NCI-H1694 treated with DMSO at 0.1 percent for 48 hours (cell line): ENCODE measurements around the gene ECPAS.
"Not testable (repeated sequence)": the region's sequence is repeated elsewhere in the genome, so short reads cannot be mapped to it uniquely, and the experiment has no call there.

Experiments
- DNase-seq: peaks from one replicate; lab custom pipeline; 2025; lab: John Stamatoyannopoulos, UW

The ECPAS gene, protein sequence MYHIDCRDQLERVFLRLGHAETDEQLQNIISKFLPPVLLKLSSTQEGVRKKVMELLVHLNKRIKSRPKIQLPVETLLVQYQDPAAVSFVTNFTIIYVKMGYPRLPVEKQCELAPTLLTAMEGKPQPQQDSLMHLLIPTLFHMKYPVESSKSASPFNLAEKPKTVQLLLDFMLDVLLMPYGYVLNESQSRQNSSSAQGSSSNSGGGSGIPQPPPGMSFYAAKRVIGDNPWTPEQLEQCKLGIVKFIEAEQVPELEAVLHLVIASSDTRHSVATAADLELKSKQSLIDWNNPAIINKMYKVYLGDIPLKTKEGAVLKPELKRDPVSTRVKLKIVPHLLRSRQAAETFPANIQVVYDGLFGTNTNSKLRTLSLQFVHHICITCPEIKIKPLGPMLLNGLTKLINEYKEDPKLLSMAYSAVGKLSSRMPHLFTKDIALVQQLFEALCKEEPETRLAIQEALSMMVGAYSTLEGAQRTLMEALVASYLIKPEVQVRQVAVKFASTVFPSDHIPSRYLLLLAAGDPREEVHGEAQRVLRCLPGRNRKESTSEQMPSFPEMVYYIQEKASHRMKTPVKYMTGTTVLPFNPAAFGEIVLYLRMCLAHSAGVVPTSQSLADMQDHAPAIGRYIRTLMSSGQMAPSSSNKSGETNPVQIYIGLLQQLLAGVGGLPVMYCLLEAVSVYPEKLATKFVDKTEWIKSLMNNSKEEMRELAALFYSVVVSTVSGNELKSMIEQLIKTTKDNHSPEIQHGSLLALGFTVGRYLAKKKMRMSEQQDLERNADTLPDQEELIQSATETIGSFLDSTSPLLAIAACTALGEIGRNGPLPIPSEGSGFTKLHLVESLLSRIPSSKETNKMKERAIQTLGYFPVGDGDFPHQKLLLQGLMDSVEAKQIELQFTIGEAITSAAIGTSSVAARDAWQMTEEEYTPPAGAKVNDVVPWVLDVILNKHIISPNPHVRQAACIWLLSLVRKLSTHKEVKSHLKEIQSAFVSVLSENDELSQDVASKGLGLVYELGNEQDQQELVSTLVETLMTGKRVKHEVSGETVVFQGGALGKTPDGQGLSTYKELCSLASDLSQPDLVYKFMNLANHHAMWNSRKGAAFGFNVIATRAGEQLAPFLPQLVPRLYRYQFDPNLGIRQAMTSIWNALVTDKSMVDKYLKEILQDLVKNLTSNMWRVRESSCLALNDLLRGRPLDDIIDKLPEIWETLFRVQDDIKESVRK (N-terminal part only)

DNA sequence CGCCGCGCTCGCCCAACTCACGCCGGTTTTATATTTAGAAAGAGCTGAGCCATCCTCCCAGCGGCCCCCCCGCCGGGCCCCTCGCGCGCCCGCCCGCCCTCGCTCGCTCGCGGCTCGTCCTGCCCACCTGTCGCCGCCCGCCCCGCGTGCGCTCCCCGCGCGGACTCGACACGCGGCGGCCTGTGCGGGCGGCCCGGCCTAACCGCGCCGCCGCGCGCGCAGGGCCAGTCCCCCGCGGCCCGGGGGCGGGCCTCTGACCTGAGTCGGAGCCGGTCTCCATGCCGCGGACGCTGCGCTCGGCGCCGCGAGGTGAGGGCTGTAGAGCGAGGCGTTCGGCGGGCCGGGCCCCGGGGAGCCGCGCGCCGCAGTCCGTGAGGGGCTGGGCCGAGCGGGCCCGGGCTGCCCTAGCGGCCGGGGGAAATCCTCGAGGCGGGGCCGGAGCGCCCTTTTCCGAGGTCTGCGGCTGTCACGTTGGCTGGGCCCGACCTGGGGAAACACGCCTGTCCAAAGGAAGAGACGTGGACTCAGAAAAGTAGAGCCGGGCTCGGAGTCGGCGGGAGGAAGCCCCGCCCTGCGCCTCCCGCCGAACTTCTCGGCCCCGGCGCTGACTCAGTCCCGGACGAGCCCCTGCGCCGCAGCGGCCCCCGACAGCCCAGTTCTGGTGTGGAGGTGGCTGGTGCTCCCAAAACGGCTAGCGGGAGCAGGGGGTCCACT is at the start of gene ECPAS:
TSS of gene ECPAS (minus strand) at position 526 of the 714 bp plus-strand sequence. CDS start 11,465 bp downstream, outside the sequence.
- DNase-seq, result peak; percentile 50

DNA sequence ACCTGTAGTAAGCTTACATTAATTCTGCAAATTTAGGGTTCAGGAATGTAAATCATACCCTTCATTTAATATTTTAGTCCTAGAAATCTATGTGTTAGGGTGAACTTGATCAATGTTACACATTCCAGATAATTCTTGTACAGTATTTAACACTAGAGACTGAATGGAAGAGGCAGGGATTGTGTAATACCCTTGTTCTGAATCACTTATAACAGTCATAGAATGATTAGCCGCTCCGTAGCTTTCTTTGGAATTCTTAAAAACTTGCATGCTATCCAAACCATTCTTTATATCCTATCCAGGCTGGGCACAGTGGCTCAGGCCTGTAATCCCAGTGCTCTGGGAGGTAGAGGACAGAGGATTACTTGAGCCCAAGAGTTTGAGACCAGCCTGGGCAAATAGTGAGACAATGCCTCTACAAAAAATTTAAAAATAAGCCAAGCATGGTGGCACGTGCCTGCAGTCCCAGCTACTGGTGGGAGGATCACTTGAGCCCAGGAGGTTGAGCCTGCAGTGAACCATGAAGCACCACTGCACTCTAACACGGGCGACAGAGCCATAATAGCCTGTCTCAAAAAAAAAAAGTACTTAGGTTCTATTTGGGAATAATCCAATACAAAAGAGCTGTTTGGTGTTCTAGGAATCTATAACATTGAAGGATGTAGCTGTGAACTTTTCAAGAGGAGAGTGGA is 49.1 kb upstream of the ECPAS start:
- no peak for DNase-seq

GRCh38 chr9:111531716-111532115 is 47.5 kb upstream of the ECPAS start:
- DNase-seq, result no peak

DNA sequence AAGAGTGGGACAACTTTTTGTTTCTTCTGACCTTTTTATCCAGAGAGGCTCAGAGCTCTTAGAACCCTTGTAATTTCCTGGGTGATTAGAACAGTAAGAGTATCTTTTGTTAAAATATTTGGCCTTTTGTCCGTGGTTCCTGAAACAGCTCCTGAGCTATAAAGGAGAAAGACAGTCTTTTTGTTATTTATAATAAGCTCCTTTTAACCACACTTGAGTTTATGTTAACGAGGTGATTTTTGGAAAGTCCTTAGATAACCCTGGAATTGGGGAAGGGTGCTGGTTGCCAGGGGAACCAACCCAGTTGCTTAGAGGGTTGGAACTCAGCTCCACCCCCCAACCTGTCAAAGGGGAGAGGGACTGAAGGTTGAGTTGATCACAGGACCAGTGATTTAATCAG is 45.6 kb upstream of the ECPAS start:
- DNase-seq, result no peak

DNA sequence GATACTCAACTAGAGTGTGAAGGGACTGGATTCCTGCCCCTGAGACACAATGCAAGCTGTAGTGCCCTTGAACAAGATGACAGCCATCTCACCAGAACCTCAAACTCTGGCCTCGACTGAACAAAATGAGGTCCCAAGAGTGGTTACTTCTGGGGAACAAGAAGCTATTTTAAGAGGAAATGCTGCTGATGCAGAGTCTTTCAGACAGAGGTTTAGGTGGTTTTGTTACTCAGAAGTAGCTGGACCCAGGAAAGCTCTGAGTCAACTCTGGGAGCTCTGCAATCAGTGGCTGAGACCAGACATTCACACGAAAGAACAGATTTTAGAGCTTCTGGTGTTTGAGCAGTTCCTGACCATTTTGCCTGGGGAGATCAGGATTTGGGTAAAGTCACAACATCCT is 43.2 kb upstream of the ECPAS start:
- no peak for DNase-seq

GRCh38 chr9:111525056-111525977 is 41.1 kb upstream of the ECPAS start, which contains the start of gene ZNF483:
ZNF483 (plus strand) TSS chr9:111525179; CDS start chr9:111527396, 2,217 bp downstream.
- DNase-seq, result peak; percentile 24

DNA sequence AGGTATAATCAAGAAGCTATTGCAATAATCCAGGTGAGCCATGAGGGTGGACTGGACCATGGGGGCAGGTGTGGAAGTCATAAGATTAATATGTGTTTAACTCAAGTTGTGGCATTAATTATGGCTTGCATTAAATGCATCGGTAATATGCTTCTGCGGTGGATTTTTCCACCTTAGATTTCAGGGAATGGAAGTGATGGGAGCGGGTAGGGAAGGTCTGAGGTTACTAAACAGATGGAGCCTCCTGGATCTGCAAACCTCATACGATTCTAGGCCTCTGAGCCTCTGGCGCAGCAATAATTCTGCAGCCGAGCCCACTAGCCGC is 40.5 kb upstream of the ECPAS start:
- no peak for DNase-seq

DNA sequence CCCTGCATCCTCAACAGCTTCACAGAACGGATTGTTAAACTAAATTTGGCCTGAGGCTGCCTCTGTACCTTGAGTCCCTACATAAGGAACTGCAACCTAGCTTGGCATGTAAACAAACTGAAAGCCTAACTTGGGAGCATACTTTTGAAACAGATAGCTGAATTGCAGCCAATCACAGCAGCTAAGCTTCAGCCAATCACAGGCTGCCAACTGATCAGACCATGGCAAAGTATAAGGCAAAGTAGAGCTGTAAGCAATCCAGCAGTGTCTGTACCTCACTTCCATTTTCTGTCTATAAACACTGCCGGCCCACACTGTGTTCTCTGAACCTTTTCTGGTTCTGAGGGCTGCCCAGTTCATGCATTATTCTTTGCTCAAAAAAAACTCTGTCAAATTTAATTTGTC is 31.9 kb upstream of the ECPAS start:
- no peak for DNase-seq

- DNase-seq, result no peak
Observed at GRCh38 chr9:111514967-111515366, 30.8 kb upstream of the ECPAS start.

DNA sequence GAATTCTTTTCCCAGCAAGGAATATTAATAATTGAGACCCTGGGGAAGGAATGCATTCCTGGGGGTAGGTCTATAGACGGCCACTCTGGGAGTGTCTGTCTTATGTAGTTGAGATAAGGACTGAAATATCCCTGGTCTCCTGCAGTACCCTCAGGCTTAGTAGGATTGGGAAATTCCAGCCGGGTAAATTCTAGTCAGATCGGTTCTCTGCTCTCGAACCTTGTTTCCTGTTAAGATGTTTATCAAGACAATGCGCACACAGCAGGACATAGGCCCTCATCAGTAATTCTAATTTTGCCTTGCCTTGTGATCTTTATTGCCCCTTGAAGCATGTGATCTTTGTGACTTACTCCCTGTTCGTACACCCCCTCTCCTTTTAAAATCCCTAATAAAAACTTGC is 27.4 kb upstream of the ECPAS start:
- not testable (repeated sequence) for DNase-seq

DNA sequence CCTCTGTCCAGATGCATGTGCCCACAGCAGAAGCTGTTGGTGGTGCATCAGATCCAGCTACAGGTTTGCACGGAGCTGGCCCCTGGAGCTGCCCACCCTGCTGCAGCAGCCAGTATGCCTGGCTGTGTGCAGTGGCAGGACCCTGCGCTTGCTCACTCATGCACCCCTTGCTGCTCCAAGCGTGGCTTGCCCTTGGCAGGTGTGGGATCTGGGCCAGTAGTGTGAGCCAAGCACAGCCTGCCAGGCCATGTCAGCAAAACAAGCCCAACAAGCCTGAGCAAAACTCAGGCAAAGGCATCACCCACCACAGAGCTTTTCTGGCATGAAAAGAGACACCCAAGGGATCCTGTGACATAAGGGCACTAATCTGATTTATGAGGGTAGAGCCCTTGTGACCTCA is 18.3 kb upstream of the ECPAS start:
- no peak for DNase-seq

DNA sequence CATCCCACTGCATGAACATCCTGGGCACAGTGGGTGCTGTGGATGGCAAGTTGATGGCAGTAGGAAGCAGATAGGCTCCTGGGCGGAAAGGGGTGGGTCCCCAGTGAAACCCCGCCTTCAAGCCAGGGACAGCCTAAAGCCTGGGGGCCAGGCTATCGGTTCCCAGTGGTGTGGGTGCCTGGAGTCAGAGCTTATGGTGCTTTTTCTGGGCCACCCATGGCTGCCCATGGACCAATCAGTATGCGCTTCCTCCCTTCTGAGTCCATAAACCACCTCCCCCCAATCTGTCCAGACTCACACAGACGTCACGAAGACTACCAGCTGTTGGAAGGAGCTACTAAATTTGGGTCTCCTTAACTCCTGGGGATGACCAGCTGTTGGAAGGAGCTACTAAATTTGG is 17.5 kb upstream of the ECPAS start:
- no peak for DNase-seq

- no peak for DNase-seq
Observed at GRCh38 chr9:111501005-111501562, 16.9 kb upstream of the ECPAS start.

DNA sequence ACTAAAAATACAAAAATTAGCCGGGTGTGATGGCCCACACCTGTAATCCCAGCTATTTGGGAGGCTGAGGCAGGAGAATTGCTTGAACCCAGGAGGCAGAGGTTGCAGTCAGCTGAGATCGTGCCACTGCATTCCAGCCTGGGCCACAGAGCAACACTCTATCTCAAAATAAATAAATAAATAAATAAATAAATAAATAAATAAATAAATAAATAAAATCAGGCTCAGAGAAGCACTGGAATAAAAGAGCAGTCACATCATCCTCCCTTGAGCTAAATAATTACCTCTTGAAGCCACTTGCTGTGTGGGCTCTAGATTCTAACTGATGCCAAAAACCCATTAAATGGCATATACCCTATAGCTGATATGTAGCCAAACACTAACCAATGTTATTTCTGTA is 13.0 kb upstream of the ECPAS start:
- DNase-seq, result not testable (repeated sequence)

DNA sequence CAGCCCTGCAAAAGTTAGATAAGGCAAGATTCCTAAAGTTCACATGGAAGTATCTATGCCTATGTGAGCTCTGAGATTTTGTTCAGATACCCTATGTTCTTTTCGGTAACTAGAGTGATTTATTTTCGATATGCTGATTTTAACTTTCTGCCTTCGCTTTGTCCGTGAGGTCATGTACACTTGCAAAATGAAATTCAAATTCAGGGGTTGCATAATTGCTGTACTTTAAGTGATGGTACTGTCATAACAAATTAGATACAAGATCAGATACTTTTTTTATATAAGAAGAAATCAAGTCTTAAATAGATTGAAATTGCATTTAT is 350 bp upstream of the ECPAS start:
- DNase-seq, result peak; percentile 50

DNA sequence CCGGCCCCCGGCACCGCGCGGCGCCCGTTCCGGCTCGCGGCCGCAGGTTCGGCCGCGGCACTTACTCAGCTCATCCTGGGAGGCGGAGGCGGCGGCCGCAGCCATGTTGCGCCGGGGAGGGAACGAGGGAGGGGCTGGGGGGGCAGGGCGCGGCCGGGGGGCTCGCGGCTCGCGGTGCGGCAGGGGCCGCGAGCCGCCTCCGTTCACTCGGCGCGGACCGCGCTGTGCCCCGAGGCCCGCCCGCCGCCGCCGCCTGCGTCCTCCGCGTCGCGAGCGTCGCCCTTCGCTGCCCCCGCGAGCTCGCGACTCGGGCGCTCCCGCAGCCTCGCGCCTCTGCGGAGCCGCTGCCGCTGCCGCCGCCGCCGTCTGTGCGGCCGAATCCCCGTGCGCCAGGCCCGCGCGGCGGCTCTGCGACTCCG is 735 bp downstream of the ECPAS start:
- no peak for DNase-seq

DNA sequence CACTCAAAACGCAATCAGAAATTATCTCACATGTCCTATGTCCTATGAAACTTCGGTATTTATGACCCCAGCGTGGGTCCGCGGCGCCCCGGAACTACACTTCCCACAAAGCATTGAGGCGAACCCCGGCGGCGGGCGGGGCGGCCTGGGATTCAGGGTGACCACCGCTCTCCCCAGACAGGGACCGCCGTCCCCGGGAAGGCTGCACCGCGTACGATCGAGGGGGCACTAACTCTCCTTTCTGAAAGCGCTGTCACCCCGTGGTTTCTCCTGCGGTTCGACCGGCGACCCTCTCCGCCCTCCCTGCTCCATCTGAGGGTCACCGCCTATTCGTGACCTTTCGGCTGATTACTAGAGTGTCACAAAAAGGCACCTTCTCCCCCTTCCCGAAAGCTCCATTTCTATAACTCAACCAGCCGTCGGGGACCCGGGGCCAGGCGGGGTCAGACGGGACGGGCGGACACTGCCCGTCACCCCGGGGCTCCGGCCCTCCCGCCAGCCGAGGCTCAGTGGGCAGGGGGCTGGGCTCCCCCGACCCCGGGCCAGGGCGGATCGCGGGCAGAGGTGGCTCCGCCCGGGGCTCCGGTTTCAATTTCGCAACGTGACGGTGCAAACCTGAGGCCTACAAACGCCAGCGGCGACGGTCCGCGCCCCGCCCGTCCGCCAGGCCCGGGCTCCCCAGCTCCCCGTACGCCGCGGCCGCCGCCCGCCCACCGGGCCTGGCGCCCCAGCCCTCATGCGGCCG is 1.3 kb downstream of the ECPAS start:
- no peak for DNase-seq

DNA sequence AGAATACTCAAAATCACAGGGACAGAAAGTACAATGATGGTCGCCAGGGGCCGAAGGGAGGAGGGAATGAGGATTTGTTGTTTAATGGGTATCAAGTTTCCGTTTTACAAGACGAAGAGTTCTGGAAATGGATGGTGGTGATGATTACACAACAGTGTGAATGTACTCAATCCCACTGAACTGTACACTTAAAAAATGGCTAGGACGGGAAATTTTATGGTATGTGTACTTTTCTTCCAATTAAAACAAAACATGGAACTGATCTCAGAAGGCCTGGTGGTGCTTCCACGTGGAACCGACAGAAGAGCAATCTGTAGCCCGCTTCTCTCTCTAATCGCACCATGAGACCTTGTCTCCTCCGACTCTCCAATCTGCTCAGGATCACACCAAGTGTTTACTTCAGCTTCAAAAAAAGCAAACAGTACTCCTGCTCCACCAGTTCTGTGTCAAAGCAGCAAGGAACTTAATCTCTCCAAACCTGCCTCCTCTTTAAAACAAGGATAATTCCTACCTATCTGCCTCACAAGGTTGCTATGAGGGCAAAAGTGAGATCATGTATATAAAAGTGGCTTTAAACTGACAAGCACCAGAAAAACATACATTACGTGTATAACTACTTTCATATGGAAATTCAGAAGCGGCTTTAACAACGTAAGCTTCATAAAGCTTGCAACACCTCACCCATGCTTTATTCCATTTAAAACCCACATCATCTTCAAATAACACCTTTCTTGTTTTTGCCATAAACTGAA is 2.1 kb downstream of the ECPAS start:
- no peak for DNase-seq
